H9 (cell line): Measurements from ENCODE around the gene SESTD1. TPM values are rescaled to one million over a fixed set of nuclear protein-coding genes. Genes with fewer than 3 reads are reported as not detected.

ENCODE experiments used
- DNase-seq: peaks from one replicate; pipeline ENCODE4 v3.0.0-alpha.2; 2017
- H2AFZ ChIP-seq: one replicate; pipeline ENCODE4 v1.6.1; 2013; ENCODE audit warnings: mild to moderate bottlenecking, low read length, control low read depth, moderate library complexity
- H2AK5ac ChIP-seq: 2 replicates; pipeline ENCODE4 v1.6.1; 2013; ENCODE audit warnings: low read length, control low read depth, mixed read lengths; ENCODE audit not compliant: insufficient read length
- H2BK120ac ChIP-seq: one replicate; pipeline ENCODE4 v1.6.1; 2013; ENCODE audit warnings: low read depth, mild to moderate bottlenecking, low read length, control low read depth, inconsistent platforms; ENCODE audit not compliant: poor library complexity, severe bottlenecking
- H2BK12ac ChIP-seq: 2 replicates; pipeline ENCODE4 v1.6.1; 2013; ENCODE audit warnings: low read length, control low read depth, mixed read lengths, low read depth; ENCODE audit not compliant: insufficient read length
- H2BK15ac ChIP-seq: 2 replicates; pipeline ENCODE4 v1.6.1; 2013; ENCODE audit warnings: low read depth, low read length, control low read depth
- H2BK20ac ChIP-seq: one replicate; pipeline ENCODE4 v1.6.1; 2013; ENCODE audit warnings: low read depth, mild to moderate bottlenecking, low read length, control low read depth, inconsistent platforms; ENCODE audit not compliant: poor library complexity, severe bottlenecking
- H2BK5ac ChIP-seq: 2 replicates; pipeline ENCODE4 v1.6.1; 2013; ENCODE audit warnings: low read length, control low read depth, mixed read lengths; ENCODE audit not compliant: insufficient read length
- H3K14ac ChIP-seq: 2 replicates; pipeline ENCODE4 v1.6.1; 2013; ENCODE audit warnings: low read length, control low read depth; ENCODE audit not compliant: insufficient read depth
- H3K18ac ChIP-seq: 2 replicates; pipeline ENCODE4 v1.6.1; 2013; ENCODE audit warnings: low read depth, mild to moderate bottlenecking, mixed read lengths, low read length, control low read depth; ENCODE audit not compliant: insufficient read length
- H3K23ac ChIP-seq: 2 replicates; pipeline ENCODE4 v1.6.1; 2013; ENCODE audit warnings: low read length, control low read depth, mixed read lengths, low read depth; ENCODE audit not compliant: insufficient read length
- H3K23me2 ChIP-seq: 2 replicates; pipeline ENCODE4 v1.6.1; 2013; ENCODE audit warnings: low read depth, mild to moderate bottlenecking, mixed read lengths, low read length, control low read depth; ENCODE audit not compliant: insufficient read length, poor library complexity, severe bottlenecking
- H3K27ac ChIP-seq: 2 replicates; pipeline ENCODE4 v1.5.1; 2013; ENCODE audit warnings: low read length, control low read depth, mixed read lengths, low read depth; ENCODE audit not compliant: insufficient read length
- H3K27me3 ChIP-seq: 2 replicates; pipeline ENCODE4 v1.6.1; 2013; ENCODE audit warnings: low read length, control low read depth, inconsistent platforms; ENCODE audit not compliant: insufficient read depth
- H3K4ac ChIP-seq: 2 replicates; pipeline ENCODE4 v1.6.1; 2013; ENCODE audit warnings: low read depth, mild to moderate bottlenecking, control low read depth, inconsistent platforms, low read length, moderate library complexity
- H3K4me1 ChIP-seq: 2 replicates; pipeline ENCODE4 v1.6.1; 2013; ENCODE audit warnings: low read length, control low read depth, inconsistent platforms; ENCODE audit not compliant: insufficient read depth
- H3K4me2 ChIP-seq: 2 replicates; pipeline ENCODE4 v1.6.1; 2013; ENCODE audit warnings: low read length, control low read depth, mixed read lengths; ENCODE audit not compliant: insufficient read length, insufficient read depth
- H3K56ac ChIP-seq: 2 replicates; pipeline ENCODE4 v1.6.1; 2013; ENCODE audit warnings: low read depth, mild to moderate bottlenecking, mixed read lengths, low read length, control low read depth; ENCODE audit not compliant: insufficient read length
- H3K79me1 ChIP-seq: 2 replicates; pipeline ENCODE4 v1.6.1; 2013; ENCODE audit warnings: low read depth, mild to moderate bottlenecking, moderate library complexity, low read length, control low read depth, inconsistent platforms; ENCODE audit not compliant: insufficient read depth, poor library complexity, severe bottlenecking
- H3K79me2 ChIP-seq: 2 replicates; pipeline ENCODE4 v1.6.1; 2013; ENCODE audit warnings: low read length, control low read depth, inconsistent platforms; ENCODE audit not compliant: insufficient read depth
- H3K9ac ChIP-seq: 2 replicates; pipeline ENCODE4 v1.6.1; 2013; ENCODE audit warnings: low read length, control low read depth, mixed read lengths; ENCODE audit not compliant: insufficient read length; ENCODE audit errors: extremely low read depth
- H3K9me3 ChIP-seq: one replicate; pipeline ENCODE4 v1.6.1; 2013; ENCODE audit warnings: low read depth, low read length, inconsistent platforms; ENCODE audit not compliant: control insufficient read depth
- H3T11ph ChIP-seq: one replicate; pipeline ENCODE4 v1.6.1; 2013; ENCODE audit warnings: mild to moderate bottlenecking, low read length, control low read depth, inconsistent platforms
- H4K20me1 ChIP-seq: one replicate; pipeline ENCODE4 v1.6.1; 2013; ENCODE audit not compliant: control insufficient read depth, insufficient read length, insufficient read depth
- H4K5ac ChIP-seq: 2 replicates; pipeline ENCODE4 v1.6.1; 2013; ENCODE audit warnings: low read depth, mild to moderate bottlenecking, mixed read lengths, low read length, control low read depth; ENCODE audit not compliant: insufficient read length
- H4K8ac ChIP-seq: replicated peaks from 2 replicates; pipeline ENCODE4 v1.6.1; 2013; ENCODE audit warnings: low read length, control low read depth, mixed read lengths, low read depth; ENCODE audit not compliant: insufficient read length
- H4K91ac ChIP-seq: 2 replicates; pipeline ENCODE4 v1.6.1; 2013; ENCODE audit warnings: low read depth, mild to moderate bottlenecking, moderate library complexity, mixed read lengths, low read length, control low read depth; ENCODE audit not compliant: insufficient read length
- H3K27ac Mint-ChIP-seq, 3 experiments: 2 replicates in 2 of 3; 3 replicates in 1 of 3; pipeline ENCODE4 v1.8.0; 2020 to 2021; ENCODE audit warnings: mixed read lengths in 3 of 3, mild to moderate bottlenecking in 1 of 3, moderate library complexity in 1 of 3
- H3K27me3 Mint-ChIP-seq: 2 replicates; pipeline ENCODE4 v1.8.0; 2021; ENCODE audit warnings: low read depth, mild to moderate bottlenecking, moderate library complexity, mixed read lengths
- H3K36me3 Mint-ChIP-seq, 3 experiments: 2 replicates in 2 of 3; 3 replicates in 1 of 3; pipeline ENCODE4 v1.8.0; 2020 to 2021; ENCODE audit warnings: low read depth in 3 of 3, mixed read lengths in 3 of 3; ENCODE audit not compliant: insufficient read depth in 1 of 3
- H3K4me1 Mint-ChIP-seq, 2 experiments: 2 replicates each; pipeline ENCODE4 v1.8.0; 2020; ENCODE audit warnings: mixed read lengths in 2 of 2
- H3K4me3 Mint-ChIP-seq, 2 experiments: 2 replicates in 1 of 2; 3 replicates in 1 of 2; pipeline ENCODE4 v1.8.0; 2020 to 2021; ENCODE audit warnings: mild to moderate bottlenecking in 2 of 2, mixed read lengths in 2 of 2, moderate library complexity in 1 of 2
- H3K9me3 Mint-ChIP-seq, 2 experiments: 2 replicates in 1 of 2; 3 replicates in 1 of 2; pipeline ENCODE4 v1.8.0; 2020; ENCODE audit warnings: mild to moderate bottlenecking in 2 of 2, mixed read lengths in 2 of 2, moderate library complexity in 1 of 2
- CTCF ChIP-seq: fragments of 200-600 bp; sonication (generic); conservative IDR thresholded peaks from 3 replicates; pipeline ENCODE4 v1.8.0; 2021; ENCODE audit warnings: antibody characterized with exemption, mild to moderate bottlenecking
- WGBS: extraction: QIAGEN DNeasy Blood & Tissue Kit; methylation state at CpG from one replicate; pipeline ENCODE4 v1.1.7; 2013; ENCODE audit warnings: missing lambda C conversion rate, low lambda C conversion rate, mixed read lengths; ENCODE audit not compliant: insufficient read length; ENCODE audit errors: extremely low coverage; 5-methylcytosine and 5-hydroxymethylcytosine counted together
- total RNA-seq: library from RNA; stranded (reverse); gene quantifications from 2 replicates; pipeline ENCODE4 v1.2.1, GENCODE V29; 2021

Gene SESTD1
- total RNA-seq, 1 experiment from 2014 or later = 44.4 TPM

GRCh38 chr2:179234658-179235240 is 29.9 kb downstream of the SESTD1 start:
- H4K20me1 ChIP-seq = no peaks in the 10 kb centered on the region
- peaks cover 4% of the 10 kb centered on the region for H3K4me1 ChIP-seq
- H3K79me1 ChIP-seq = peaks cover 4% of the 10 kb centered on the region
- no peak overlapping the region for H3K56ac ChIP-seq
- no peak overlapping the region for H3T11ph ChIP-seq
- no peak overlapping the region for H3K23ac ChIP-seq
- H4K5ac ChIP-seq = no peak overlapping the region
- no peak for DNase-seq
- no peak for TF ChIP-seq CTCF
- H3K9me3 Mint-ChIP-seq = no peaks in the 10 kb centered on the region
- H3K4ac ChIP-seq = no peak overlapping the region
- H3K27me3 ChIP-seq = no peaks in the 10 kb centered on the region
- no peak overlapping the region for H2BK15ac ChIP-seq
- H4K91ac ChIP-seq = no peak overlapping the region
- no peak overlapping the region for H2AK5ac ChIP-seq
- no peaks in the 10 kb centered on the region for H3K27me3 Mint-ChIP-seq
- no peak overlapping the region for H3K4me2 ChIP-seq
- no peak overlapping the region for H2BK120ac ChIP-seq
- H3K36me3 Mint-ChIP-seq = no peaks in the 10 kb centered on the region; a peak in 1 of 7 replicates
- H3K4me1 Mint-ChIP-seq = peaks cover 18 to 20% of the 10 kb centered on the region in 2 experiments
- no peak overlapping the region for H3K9ac ChIP-seq
- no peak overlapping the region for H2BK20ac ChIP-seq
- WGBS = no CpG with 5 or more reads among the region's 2 CpGs
- peaks cover 2% of the 10 kb centered on the region; the same call in 1 of the 2 replicates for H3K79me2 ChIP-seq
- no peak overlapping the region for H2BK5ac ChIP-seq
- no peak overlapping the region for H3K4me3 Mint-ChIP-seq
- no peak overlapping the region for H4K8ac ChIP-seq
- H3K27ac ChIP-seq = no peak overlapping the region
- H2BK12ac ChIP-seq = no peak overlapping the region
- H3K9me3 ChIP-seq = no peaks in the 10 kb centered on the region
- no peak overlapping the region for H3K18ac ChIP-seq
- no peaks in the 10 kb centered on the region for H3K23me2 ChIP-seq
- no peak overlapping the region for H2AFZ ChIP-seq
- no peak overlapping the region for H3K27ac Mint-ChIP-seq
- no peak overlapping the region for H3K14ac ChIP-seq
